ENCODE measurements around the gene IL1F10. TPM values are rescaled to one million over a fixed set of nuclear protein-coding genes. Genes with fewer than 3 reads are reported as not detected.
"Not testable (repeated sequence)": the region's sequence is repeated elsewhere in the genome, so short reads cannot be mapped to it uniquely, and the experiment has no call there.

IL1F10 gene
- polyA plus RNA-seq, 1 donor, result not detected

GRCh38 chr2:113093613-113093977 lies 25.8 kb downstream of the IL1F10 start:
- peaks cover 3% of the 10 kb centered on the region for H3K27me3 ChIP-seq (ENCODE audit: control insufficient read depth, insufficient read depth, low read length)
- WGBS (ENCODE audit: insufficient coverage, low lambda C conversion rate), result no CpG with 5 or more reads among the region's 2 CpGs
- no peak overlapping the region for H3K4me3 ChIP-seq (ENCODE audit: low read length)
- no peaks in the 10 kb centered on the region for H3K4me1 ChIP-seq (ENCODE audit: control insufficient read depth, insufficient read depth, low read length)
- no peak overlapping the region for H3K27ac ChIP-seq (ENCODE audit: low read length)
- H3K9me3 ChIP-seq (ENCODE audit: control insufficient read depth, low read depth, low read length), result peaks cover 2% of the 10 kb centered on the region
- no peaks in the 10 kb centered on the region for H3K36me3 ChIP-seq (ENCODE audit: control insufficient read depth, insufficient read depth, low read length)
- no peak for DNase-seq

- not testable (repeated sequence) for H3K27ac ChIP-seq (ENCODE audit: low read length); H3K4me1 ChIP-seq (ENCODE audit: control insufficient read depth, insufficient read depth, low read length); H3K4me3 ChIP-seq (ENCODE audit: low read length); DNase-seq; H3K27me3 ChIP-seq (ENCODE audit: control insufficient read depth, insufficient read depth, low read length); H3K9me3 ChIP-seq (ENCODE audit: control insufficient read depth, low read depth, low read length); H3K36me3 ChIP-seq (ENCODE audit: control insufficient read depth, insufficient read depth, low read length)
- WGBS (ENCODE audit: insufficient coverage, low lambda C conversion rate), result no CpG with 5 or more reads among the region's 14 CpGs
Measured at GRCh38 chr2:113096306-113096705, 28.5 kb downstream of the IL1F10 start.

DNA sequence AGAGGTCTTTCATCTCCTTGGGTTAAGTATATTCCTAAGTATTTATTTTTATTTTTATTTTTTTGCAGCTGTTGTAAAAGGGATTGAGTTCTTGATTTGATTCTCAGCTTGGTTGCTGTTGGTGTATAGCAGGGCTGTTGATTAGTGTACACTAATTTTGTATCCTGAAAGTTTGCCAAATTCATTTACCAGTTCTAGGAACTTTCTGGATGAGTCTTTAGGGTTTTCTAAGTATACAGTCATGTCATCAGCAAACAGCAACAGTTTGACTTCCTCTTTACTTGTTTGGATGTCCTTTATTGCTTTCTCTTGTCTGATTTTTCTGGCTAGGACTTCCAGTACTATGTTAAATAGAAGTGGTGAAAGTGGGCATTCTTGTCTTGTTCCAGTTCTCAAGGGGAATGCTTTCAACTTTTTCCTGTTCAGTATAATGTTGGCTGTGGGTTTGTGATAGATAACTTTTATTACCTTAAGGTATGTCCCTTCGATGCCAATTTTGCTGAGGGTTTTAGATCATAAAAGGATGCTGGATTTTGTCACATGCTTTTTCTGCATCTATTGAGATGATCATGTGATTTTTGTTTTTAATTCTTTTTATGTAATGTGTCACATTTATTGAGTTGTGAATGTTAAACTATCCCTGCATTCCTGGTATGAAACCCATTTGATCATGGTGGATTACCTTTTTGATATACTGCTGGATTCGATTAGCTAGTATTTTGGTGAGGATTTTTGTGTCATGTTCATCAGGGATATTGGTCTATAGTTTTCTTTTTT lies 29.3 kb downstream of the IL1F10 start:
- 100% methylated on average over 1 of the region's 2 CpGs for WGBS (ENCODE audit: insufficient coverage, low lambda C conversion rate)
- not testable (repeated sequence) for H3K27me3 ChIP-seq (ENCODE audit: control insufficient read depth, insufficient read depth, low read length); H3K9me3 ChIP-seq (ENCODE audit: control insufficient read depth, low read depth, low read length); DNase-seq; H3K4me3 ChIP-seq (ENCODE audit: low read length); H3K36me3 ChIP-seq (ENCODE audit: control insufficient read depth, insufficient read depth, low read length); H3K4me1 ChIP-seq (ENCODE audit: control insufficient read depth, insufficient read depth, low read length); H3K27ac ChIP-seq (ENCODE audit: low read length)

- Histone ChIP-seq H3K9me3 (ENCODE audit: control insufficient read depth, low read depth, low read length) (peaks cover 2% of the 10 kb centered on the region), H3K27me3 (ENCODE audit: control insufficient read depth, insufficient read depth, low read length) (no peaks in the 10 kb centered on the region), H3K36me3 (ENCODE audit: control insufficient read depth, insufficient read depth, low read length) (no peaks in the 10 kb centered on the region), H3K27ac (ENCODE audit: low read length) (no peak overlapping the region), H3K4me3 (ENCODE audit: low read length) (no peak overlapping the region), H3K4me1 (ENCODE audit: control insufficient read depth, insufficient read depth, low read length) (no peaks in the 10 kb centered on the region)
- 91% methylated on average over 1 of the region's 4 CpGs for WGBS (ENCODE audit: insufficient coverage, low lambda C conversion rate)
- DNase-seq, result no peak
Measured at GRCh38 chr2:113098041-113098440, 30.3 kb downstream of the IL1F10 start.

- no peak overlapping the region for H3K4me3 ChIP-seq (ENCODE audit: low read length)
- H3K36me3 ChIP-seq (ENCODE audit: control insufficient read depth, insufficient read depth, low read length), result no peaks in the 10 kb centered on the region
- H3K27me3 ChIP-seq (ENCODE audit: control insufficient read depth, insufficient read depth, low read length), result no peaks in the 10 kb centered on the region
- H3K4me1 ChIP-seq (ENCODE audit: control insufficient read depth, insufficient read depth, low read length), result no peaks in the 10 kb centered on the region
- H3K9me3 ChIP-seq (ENCODE audit: control insufficient read depth, low read depth, low read length), result peaks cover 2% of the 10 kb centered on the region
- no peak overlapping the region for H3K27ac ChIP-seq (ENCODE audit: low read length)
- no CpG with 5 or more reads among the region's 6 CpGs for WGBS (ENCODE audit: insufficient coverage, low lambda C conversion rate)
- no peak for DNase-seq
Measured at GRCh38 chr2:113098532-113098931, 30.8 kb downstream of the IL1F10 start.

DNA sequence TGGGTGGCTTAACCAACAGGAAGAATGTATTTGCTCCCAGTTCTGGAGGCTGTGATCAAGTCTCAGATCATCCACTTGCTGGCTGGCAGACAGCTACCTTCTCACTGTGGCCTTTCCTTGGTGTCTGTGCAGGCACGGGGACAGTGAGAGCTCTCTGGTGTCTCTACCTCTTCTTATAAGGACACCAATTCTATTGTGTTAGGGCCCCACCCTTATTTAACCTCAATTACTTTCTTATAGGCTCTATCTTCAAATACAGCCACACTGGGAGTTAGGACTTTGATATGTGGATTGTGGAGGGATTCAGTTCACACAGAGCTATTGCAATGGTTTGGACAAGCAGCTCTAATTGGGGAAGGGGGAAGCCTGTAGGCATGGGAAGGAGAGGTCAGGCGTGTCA lies 34.4 kb downstream of the IL1F10 start:
- DNase-seq, result no peak
- no CpG with 5 or more reads among the region's 2 CpGs for WGBS (ENCODE audit: insufficient coverage, low lambda C conversion rate)
- no peaks in the 10 kb centered on the region for H3K36me3 ChIP-seq (ENCODE audit: control insufficient read depth, insufficient read depth, low read length)
- H3K9me3 ChIP-seq (ENCODE audit: control insufficient read depth, low read depth, low read length), result no peaks in the 10 kb centered on the region
- H3K4me3 ChIP-seq (ENCODE audit: low read length), result no peak overlapping the region
- H3K27ac ChIP-seq (ENCODE audit: low read length), result no peak overlapping the region
- no peaks in the 10 kb centered on the region for H3K4me1 ChIP-seq (ENCODE audit: control insufficient read depth, insufficient read depth, low read length)
- peaks cover 2% of the 10 kb centered on the region for H3K27me3 ChIP-seq (ENCODE audit: control insufficient read depth, insufficient read depth, low read length)

DNA sequence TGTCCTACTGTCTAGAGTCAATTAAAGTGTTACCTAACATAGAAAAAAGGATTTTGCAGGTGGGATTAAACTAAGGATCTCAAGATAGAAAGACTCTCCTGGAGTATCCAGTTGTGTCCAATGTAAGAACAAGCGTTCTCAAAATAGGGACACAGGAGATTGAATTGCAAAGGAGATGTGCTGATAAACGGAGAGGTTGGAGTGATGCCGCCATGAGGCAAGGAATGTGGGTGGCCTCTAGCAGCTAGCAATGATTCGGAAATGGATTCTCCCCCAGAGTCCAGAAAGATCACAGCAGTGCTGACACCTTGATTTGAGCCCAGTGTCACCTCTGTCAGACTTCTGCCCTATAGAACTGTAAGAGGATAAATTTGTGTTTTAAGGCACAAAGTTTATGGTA lies 35.5 kb downstream of the IL1F10 start:
- Histone ChIP-seq H3K4me1 (ENCODE audit: control insufficient read depth, insufficient read depth, low read length) (no peaks in the 10 kb centered on the region), H3K27ac (ENCODE audit: low read length) (no peak overlapping the region), H3K27me3 (ENCODE audit: control insufficient read depth, insufficient read depth, low read length) (peaks cover 2% of the 10 kb centered on the region), H3K9me3 (ENCODE audit: control insufficient read depth, low read depth, low read length) (no peaks in the 10 kb centered on the region), H3K4me3 (ENCODE audit: low read length) (no peak overlapping the region), H3K36me3 (ENCODE audit: control insufficient read depth, insufficient read depth, low read length) (no peaks in the 10 kb centered on the region)
- DNase-seq, result no peak
- WGBS (ENCODE audit: insufficient coverage, low lambda C conversion rate), result 100% methylated on average over 2 of the region's 4 CpGs

- Histone ChIP-seq H3K4me3 (ENCODE audit: low read length) (no peak overlapping the region), H3K27ac (ENCODE audit: low read length) (no peak overlapping the region), H3K36me3 (ENCODE audit: control insufficient read depth, insufficient read depth, low read length) (no peaks in the 10 kb centered on the region), H3K9me3 (ENCODE audit: control insufficient read depth, low read depth, low read length) (no peaks in the 10 kb centered on the region), H3K4me1 (ENCODE audit: control insufficient read depth, insufficient read depth, low read length) (no peaks in the 10 kb centered on the region), H3K27me3 (ENCODE audit: control insufficient read depth, insufficient read depth, low read length) (peaks cover 2% of the 10 kb centered on the region)
- DNase-seq, result no peak
- no CpG with 5 or more reads among the region's 3 CpGs for WGBS (ENCODE audit: insufficient coverage, low lambda C conversion rate)
Measured at GRCh38 chr2:113104054-113104611, 36.4 kb downstream of the IL1F10 start.

- 100% methylated on average over 1 of the region's 6 CpGs for WGBS (ENCODE audit: insufficient coverage, low lambda C conversion rate)
- no peaks in the 10 kb centered on the region for H3K9me3 ChIP-seq (ENCODE audit: control insufficient read depth, low read depth, low read length)
- H3K36me3 ChIP-seq (ENCODE audit: control insufficient read depth, insufficient read depth, low read length), result no peaks in the 10 kb centered on the region
- no peaks in the 10 kb centered on the region for H3K4me1 ChIP-seq (ENCODE audit: control insufficient read depth, insufficient read depth, low read length)
- DNase-seq, result no peak
- peaks cover 2% of the 10 kb centered on the region for H3K27me3 ChIP-seq (ENCODE audit: control insufficient read depth, insufficient read depth, low read length)
- no peak overlapping the region for H3K27ac ChIP-seq (ENCODE audit: low read length)
- H3K4me3 ChIP-seq (ENCODE audit: low read length), result no peak overlapping the region
Measured at GRCh38 chr2:113105047-113105785, 37.4 kb downstream of the IL1F10 start.

DNA sequence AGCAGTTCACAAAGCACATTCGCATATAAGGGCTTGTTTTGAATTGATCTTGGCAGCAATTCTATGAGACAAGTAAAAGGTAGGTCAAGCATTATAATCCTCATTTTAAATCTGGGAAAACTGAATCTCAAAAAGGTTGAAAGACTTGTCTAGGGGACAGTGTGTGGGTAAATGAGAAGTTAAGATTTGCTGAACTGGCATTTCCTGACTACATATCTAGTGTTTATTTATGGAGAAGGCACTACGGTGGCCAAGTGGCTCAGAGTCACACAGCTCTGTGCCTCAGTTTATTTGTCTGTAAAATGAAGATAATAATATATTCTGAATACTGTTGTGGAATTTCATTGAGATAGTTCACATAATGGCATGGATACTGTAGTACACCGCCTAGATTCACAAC lies 43.4 kb downstream of the IL1F10 start:
- Histone ChIP-seq H3K4me3 (ENCODE audit: low read length) (no peak overlapping the region), H3K27me3 (ENCODE audit: control insufficient read depth, insufficient read depth, low read length) (no peaks in the 10 kb centered on the region), H3K27ac (ENCODE audit: low read length) (no peak overlapping the region), H3K4me1 (ENCODE audit: control insufficient read depth, insufficient read depth, low read length) (no peaks in the 10 kb centered on the region), H3K9me3 (ENCODE audit: control insufficient read depth, low read depth, low read length) (no peaks in the 10 kb centered on the region), H3K36me3 (ENCODE audit: control insufficient read depth, insufficient read depth, low read length) (no peaks in the 10 kb centered on the region)
- DNase-seq, result no peak
- no CpG with 5 or more reads among the region's 3 CpGs for WGBS (ENCODE audit: insufficient coverage, low lambda C conversion rate)
